Ishikawa (cell line): ENCODE measurements around the gene DELE1.
A peak's percentile ranks its signal among the peaks of the same experiment; 100 is the strongest.

Source experiments
- CEBPB ChIP-seq: IDR thresholded peaks from 2 replicates; pipeline ENCODE4 v1.6.1; 2012
- CREB1 ChIP-seq: IDR thresholded peaks from 2 replicates; pipeline ENCODE4 v1.6.1; 2012; ENCODE audit warnings: low read depth
- EGR1 ChIP-seq: IDR thresholded peaks from 2 replicates; pipeline ENCODE4 v1.6.1; 2012
- EP300 ChIP-seq: IDR thresholded peaks from 2 replicates; pipeline ENCODE4 v1.6.1; 2012; ENCODE audit warnings: borderline replicate concordance
- FOXM1 ChIP-seq: IDR thresholded peaks from 2 replicates; pipeline ENCODE4 v1.6.1; 2012; ENCODE audit warnings: low read depth, borderline replicate concordance
- NFIC ChIP-seq: IDR thresholded peaks from 2 replicates; pipeline ENCODE4 v1.6.1; 2012
- RAD21 ChIP-seq: IDR thresholded peaks from 2 replicates; pipeline ENCODE4 v1.6.1; 2012; ENCODE audit warnings: low read depth
- REST ChIP-seq: IDR thresholded peaks from 2 replicates; pipeline ENCODE4 v1.6.1; 2012; ENCODE audit warnings: low read depth, mild to moderate bottlenecking
- TAF1 ChIP-seq: IDR thresholded peaks from 2 replicates; pipeline ENCODE4 v1.6.1; 2012; ENCODE audit warnings: low read depth, mild to moderate bottlenecking
- TCF12 ChIP-seq: IDR thresholded peaks from 2 replicates; pipeline ENCODE4 v1.6.1; 2012; ENCODE audit warnings: low read depth
- TEAD4 ChIP-seq: IDR thresholded peaks from 2 replicates; pipeline ENCODE4 v1.6.1; 2012
- USF1 ChIP-seq: IDR thresholded peaks from 2 replicates; pipeline ENCODE4 v1.6.1; 2012
- YY1 ChIP-seq: IDR thresholded peaks from 2 replicates; pipeline ENCODE4 v1.6.1; 2012; ENCODE audit warnings: low read depth
- ZBTB7A ChIP-seq: IDR thresholded peaks from 2 replicates; pipeline ENCODE4 v1.6.1; 2012; ENCODE audit warnings: low read depth
- TF ChIP-seq, protein P1 (sequence below): IDR thresholded peaks from 2 replicates; pipeline ENCODE4 v1.6.1; 2012

DELE1 gene

GRCh38 chr5:141958546-141959172 lies 35.0 kb downstream of the DELE1 start:
- no peak for TF ChIP-seq EGR1
- TF ChIP-seq NFIC: no peak
- TF ChIP-seq CREB1: no peak
- no peak for TF ChIP-seq EP300
- TF ChIP-seq FOXM1: no peak
- TF ChIP-seq YY1: no peak
- TF ChIP-seq TCF12: no peak
- no peak for TF ChIP-seq TEAD4

- TF ChIP-seq RAD21 (peak; percentile 14; the same call in 1 of the 2 replicates), USF1 (no peak)
Observed at GRCh38 chr5:141960018-141960417, 36.3 kb downstream of the DELE1 start.

GRCh38 chr5:141960449-141961323 lies 37.0 kb downstream of the DELE1 start:
- TF ChIP-seq TEAD4 (no peak), EP300 (no peak), RAD21 (peak; percentile 91), EGR1 (no peak), TCF12 (no peak), YY1 (no peak)
- TF ChIP-seq, protein P1, sequence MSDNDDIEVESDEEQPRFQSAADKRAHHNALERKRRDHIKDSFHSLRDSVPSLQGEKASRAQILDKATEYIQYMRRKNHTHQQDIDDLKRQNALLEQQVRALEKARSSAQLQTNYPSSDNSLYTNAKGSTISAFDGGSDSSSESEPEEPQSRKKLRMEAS: no peak

- TF ChIP-seq USF1 (no peak), CEBPB (no peak), RAD21 (no peak), REST (no peak), EGR1 (no peak), NFIC (no peak), EP300 (no peak), YY1 (no peak)
Observed at GRCh38 chr5:141961466-141961865, 37.8 kb downstream of the DELE1 start.

DNA sequence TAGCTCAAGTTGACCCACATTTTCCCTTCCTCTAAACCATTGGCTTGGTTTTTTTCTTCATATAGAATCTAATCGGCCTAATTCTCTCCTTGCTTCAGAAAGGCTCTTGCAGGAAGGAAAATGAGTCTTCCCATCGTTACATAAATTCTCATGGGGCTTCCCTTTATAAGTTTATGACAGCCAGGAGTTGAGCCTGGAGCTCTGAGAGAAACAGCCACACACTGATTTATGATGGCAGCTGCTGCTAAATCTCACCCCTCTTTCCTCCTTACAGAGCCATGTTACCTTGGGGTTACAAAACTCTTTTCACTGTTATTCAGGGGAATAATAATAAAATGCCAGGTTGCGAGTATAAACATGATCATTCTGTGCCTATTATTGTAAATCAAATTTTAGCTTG lies 40.0 kb downstream of the DELE1 start:
- TF ChIP-seq EGR1 (no peak), TCF12 (no peak), REST (no peak)
- TF ChIP-seq, protein P1: no peak

DNA sequence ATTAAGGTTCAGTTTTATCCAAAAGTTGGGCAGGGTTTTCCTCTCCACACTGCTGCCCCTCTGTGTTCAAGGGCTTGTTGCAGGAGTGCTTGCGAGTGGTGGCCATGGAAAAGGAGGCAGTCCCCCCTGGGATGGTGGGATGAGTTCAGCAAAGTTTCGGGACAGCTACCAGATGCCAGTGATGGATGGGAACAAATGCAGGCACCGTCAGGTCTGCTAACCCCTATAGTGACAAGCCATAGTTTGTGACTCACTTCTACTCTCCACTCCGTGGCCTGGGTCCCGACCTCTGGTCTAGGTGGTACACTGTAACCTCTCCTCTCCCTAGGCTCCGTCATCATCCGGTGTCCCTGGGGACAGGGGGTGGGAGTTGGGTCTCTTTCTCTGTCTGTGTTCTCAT lies 41.4 kb downstream of the DELE1 start:
- no peak for TF ChIP-seq ZBTB7A
- TF ChIP-seq TAF1: no peak
- TF ChIP-seq EGR1: no peak
- TF ChIP-seq, protein P1: no peak
- no peak for TF ChIP-seq CEBPB
- TF ChIP-seq REST: no peak
- TF ChIP-seq CREB1: no peak
- TF ChIP-seq USF1: no peak
- TF ChIP-seq FOXM1: no peak
- no peak for TF ChIP-seq RAD21
- no peak for TF ChIP-seq NFIC
- TF ChIP-seq EP300: no peak
- no peak for TF ChIP-seq YY1
- no peak for TF ChIP-seq TEAD4
- TF ChIP-seq TCF12: no peak
